ENCODE measurements around the gene KCTD2. TPM values are rescaled to one million over a fixed set of nuclear protein-coding genes. Genes with fewer than 3 reads are reported as not detected.

Gene KCTD2
- total and polyA plus RNA-seq, 2 of the 13 experiments (the other 11 are each of a cell fraction or from before 2014, with no cell fraction given): 28.3 to 32.6 TPM

DNA sequence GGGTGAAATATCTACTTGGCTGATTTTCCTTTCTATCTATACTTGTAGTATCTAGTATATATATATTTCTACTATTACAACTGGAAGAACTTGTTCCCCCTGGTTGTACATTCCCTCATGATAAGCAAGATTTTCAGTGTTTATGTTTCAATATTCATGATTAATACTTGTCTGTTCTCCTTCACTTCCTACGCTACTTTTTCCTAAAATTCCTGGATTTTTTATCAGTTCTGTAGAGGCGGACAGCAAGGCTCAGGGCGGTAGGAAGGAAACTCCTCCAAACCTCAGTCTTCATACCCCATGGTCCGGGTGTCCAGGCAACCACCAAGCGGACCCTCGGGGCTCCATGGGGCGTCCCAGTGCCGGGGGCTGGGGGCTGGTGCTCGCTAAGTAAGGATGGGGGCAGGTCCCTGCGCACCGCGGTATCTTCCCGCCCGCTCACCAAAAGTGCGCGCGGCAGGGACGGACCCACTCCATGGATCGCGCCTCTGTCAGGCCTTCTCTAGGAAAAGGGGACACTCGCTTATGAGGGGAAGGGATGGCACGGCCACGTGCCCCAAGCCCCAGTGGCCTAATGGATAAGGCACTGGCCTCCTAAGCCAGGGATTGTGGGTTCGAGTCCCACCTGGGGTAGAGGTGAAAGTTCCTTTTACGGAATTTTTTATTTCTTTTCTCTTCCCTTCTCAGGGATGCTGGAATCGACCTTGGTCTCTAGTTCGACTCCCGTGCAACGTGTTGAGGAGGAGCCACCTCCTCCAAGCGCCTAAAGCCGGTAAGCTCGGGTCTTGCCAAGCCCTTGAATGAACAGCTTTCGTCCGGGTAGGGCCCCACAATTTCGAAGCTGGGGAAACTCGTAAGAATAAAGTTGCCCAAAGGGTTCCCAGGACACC, 13.4 kb upstream of the KCTD2 start (continued):
- TF ChIP-seq ZNF598 (CRISPR knock-in tag; IDR thresholded peaks at IDR 0.05; ENCODE audit: borderline replicate concordance) (peak; percentile 28), ZSCAN12 (CRISPR knock-in tag; IDR thresholded peaks at IDR 0.05) (no peak), DR1 (CRISPR knock-in tag; IDR thresholded peaks at IDR 0.05) (no peak; the same call in 1 of the 2 replicates), NFRKB (IDR thresholded peaks at IDR 0.05) (no peak), NFIC (IDR thresholded peaks at IDR 0.05; ENCODE audit: low read length) (peak; percentile 53; the same call in 1 of the 2 replicates), CSRNP2 (CRISPR knock-in tag; conservative IDR thresholded peaks at IDR 0.05; ENCODE audit: low read depth) (no peak), HCFC1 (IDR thresholded peaks at IDR 0.05; ENCODE audit: low read depth, low read length) (no peak; the same call in none of the 2 replicates), NR2F1 (CRISPR knock-in tag; IDR thresholded peaks at IDR 0.05) (peak in 1 of 2 experiments; percentile 24; a peak in 1 of 4 replicates), YEATS4 (CRISPR knock-in tag; IDR thresholded peaks at IDR 0.05; ENCODE audit: borderline replicate concordance) (no peak; the same call in 1 of the 2 replicates), KDM5B (CRISPR knock-in tag; IDR thresholded peaks at IDR 0.05; ENCODE audit: borderline replicate concordance) (peak; percentile 56; the same call in 1 of the 2 replicates), RELA (CRISPR knock-in tag; IDR thresholded peaks at IDR 0.05) (peak; percentile 92; the same call in 1 of the 2 replicates), JDP2 (CRISPR knock-in tag; IDR thresholded peaks at IDR 0.05; ENCODE audit: borderline replicate concordance) (no peak), ZNF577 (CRISPR knock-in tag; IDR thresholded peaks at IDR 0.05; ENCODE audit: borderline replicate concordance, low read depth) (0 out of 2 replicates have a peak, but pooled peaks have one; percentile 40), SP5 (CRISPR knock-in tag; IDR thresholded peaks at IDR 0.05; ENCODE audit: borderline replicate concordance, low read depth) (no peak; the same call in 1 of the 2 replicates), ZNF792 (CRISPR knock-in tag; IDR thresholded peaks at IDR 0.05) (peak; percentile 89), PREB (CRISPR knock-in tag; IDR thresholded peaks at IDR 0.05) (no peak), CBX2 (IDR thresholded peaks at IDR 0.05; ENCODE audit: low read depth, low read length) (no peak), CBX2 (CRISPR knock-in tag; IDR thresholded peaks at IDR 0.05; ENCODE audit: low read depth) (no peak), ZNF296 (CRISPR knock-in tag; conservative IDR thresholded peaks at IDR 0.05) (0 out of 2 replicates have a peak, but pooled peaks have one; percentile 44), ZNF558 (CRISPR knock-in tag; IDR thresholded peaks at IDR 0.05; ENCODE audit: borderline replicate concordance) (0 out of 2 replicates have a peak, but pooled peaks have one; percentile 18)
- TF ChIP-seq, protein P1, sequence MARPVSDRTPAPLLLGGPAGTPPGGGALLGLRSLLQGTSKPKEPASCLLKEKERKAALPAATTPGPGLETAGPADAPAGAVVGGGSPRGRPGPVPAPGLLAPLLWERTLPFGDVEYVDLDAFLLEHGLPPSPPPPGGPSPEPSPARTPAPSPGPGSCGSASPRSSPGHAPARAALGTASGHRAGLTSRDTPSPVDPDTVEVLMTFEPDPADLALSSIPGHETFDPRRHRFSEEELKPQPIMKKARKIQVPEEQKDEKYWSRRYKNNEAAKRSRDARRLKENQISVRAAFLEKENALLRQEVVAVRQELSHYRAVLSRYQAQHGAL (CRISPR knock-in tag; IDR thresholded peaks at IDR 0.05; ENCODE audit: not compliant biosample characterization): no peak
- TF ChIP-seq, protein P2, sequence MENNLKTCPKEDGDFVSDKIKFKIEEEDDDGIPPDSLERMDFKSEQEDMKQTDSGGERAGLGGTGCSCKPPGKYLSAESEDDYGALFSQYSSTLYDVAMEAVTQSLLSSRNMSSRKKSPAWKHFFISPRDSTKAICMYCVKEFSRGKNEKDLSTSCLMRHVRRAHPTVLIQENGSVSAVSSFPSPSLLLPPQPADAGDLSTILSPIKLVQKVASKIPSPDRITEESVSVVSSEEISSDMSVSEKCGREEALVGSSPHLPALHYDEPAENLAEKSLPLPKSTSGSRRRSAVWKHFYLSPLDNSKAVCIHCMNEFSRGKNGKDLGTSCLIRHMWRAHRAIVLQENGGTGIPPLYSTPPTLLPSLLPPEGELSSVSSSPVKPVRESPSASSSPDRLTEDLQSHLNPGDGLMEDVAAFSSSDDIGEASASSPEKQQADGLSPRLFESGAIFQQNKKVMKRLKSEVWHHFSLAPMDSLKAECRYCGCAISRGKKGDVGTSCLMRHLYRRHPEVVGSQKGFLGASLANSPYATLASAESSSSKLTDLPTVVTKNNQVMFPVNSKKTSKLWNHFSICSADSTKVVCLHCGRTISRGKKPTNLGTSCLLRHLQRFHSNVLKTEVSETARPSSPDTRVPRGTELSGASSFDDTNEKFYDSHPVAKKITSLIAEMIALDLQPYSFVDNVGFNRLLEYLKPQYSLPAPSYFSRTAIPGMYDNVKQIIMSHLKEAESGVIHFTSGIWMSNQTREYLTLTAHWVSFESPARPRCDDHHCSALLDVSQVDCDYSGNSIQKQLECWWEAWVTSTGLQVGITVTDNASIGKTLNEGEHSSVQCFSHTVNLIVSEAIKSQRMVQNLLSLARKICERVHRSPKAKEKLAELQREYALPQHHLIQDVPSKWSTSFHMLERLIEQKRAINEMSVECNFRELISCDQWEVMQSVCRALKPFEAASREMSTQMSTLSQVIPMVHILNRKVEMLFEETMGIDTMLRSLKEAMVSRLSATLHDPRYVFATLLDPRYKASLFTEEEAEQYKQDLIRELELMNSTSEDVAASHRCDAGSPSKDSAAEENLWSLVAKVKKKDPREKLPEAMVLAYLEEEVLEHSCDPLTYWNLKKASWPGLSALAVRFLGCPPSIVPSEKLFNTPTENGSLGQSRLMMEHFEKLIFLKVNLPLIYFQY (CRISPR knock-in tag; IDR thresholded peaks at IDR 0.05; ENCODE audit: borderline replicate concordance): peak; percentile 88

Data from HepG2 (cell line).